ENCODE results near the gene METTL27.

- TF ChIP-seq TAF1 (IDR thresholded peaks at IDR 0.05; ENCODE audit: low read depth) (no peak), POLR2AphosphoS5 (IDR thresholded peaks at IDR 0.05) (no peak), CTCF (IDR thresholded peaks at IDR 0.05; ENCODE audit: poor library complexity, severe bottlenecking) (no peak), SMC3 (conservative IDR thresholded peaks at IDR 0.05; ENCODE audit: poor library complexity) (no peak), REST (IDR thresholded peaks at IDR 0.05; ENCODE audit: borderline replicate concordance) (no peak), RAD21 (conservative IDR thresholded peaks at IDR 0.05) (no peak)
These were observed 25.2 kb downstream of the METTL27 start for GRCh38 chr7:73817121-73817520.

Measured in neural cell (in vitro differentiated cells).